ENCODE measurements around the gene NFE2L1. TPM values are rescaled to one million over a fixed set of nuclear protein-coding genes. Genes with fewer than 3 reads are reported as not detected.

NFE2L1 gene
- total and polyA plus RNA-seq, 9 of the 15 experiments (the other 6 are each of a cell fraction or from before 2014, with no cell fraction given) = 2.0 to 68.6 (median 39.7) TPM

DNA sequence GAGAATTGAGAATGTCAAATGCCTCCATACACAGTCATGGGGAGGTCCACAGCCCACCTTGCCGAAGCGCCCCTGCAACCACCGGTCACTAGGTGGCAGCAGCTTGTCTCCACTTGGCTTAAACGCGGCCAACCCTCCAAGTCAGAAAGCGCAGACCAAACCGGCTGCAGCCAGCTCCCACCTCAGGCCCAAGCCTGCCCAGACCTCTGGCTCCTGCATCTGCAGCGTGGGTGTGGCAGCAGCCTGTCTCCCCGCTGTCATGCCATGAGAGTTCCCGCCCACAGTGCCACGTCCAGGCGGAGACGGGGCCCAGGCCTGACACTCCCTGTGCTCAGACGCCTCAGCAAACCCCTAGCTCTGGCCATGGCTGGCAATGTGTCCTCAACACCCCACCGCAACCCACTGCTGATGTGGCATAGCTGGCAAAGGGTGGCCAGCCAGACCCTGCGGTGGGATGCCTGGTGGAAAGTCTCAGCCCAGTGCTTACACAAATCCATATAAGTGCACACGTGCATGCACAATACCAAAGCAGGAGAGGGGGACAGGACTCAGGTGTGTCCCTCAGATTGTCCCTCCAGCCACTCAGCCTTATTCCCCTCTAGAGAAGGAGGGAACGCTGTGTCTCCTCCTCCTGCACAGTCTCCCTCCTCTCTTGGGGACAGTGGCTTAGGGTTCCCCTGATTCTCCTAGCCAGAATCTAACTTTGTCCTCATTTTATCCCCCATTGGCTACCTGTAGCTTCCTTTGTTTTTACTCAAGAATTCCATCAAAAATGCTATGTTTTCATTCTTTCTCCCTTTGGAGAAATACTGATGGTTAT, 21.4 kb upstream of the NFE2L1 start (continued):
- TF ChIP-seq ZNF121 (CRISPR knock-in tag; conservative IDR thresholded peaks at IDR 0.05) (no peak), ZNF274 (IDR thresholded peaks at IDR 0.05; ENCODE audit: borderline replicate concordance, low read depth, low read length) (no peak), HMGN3 (IDR thresholded peaks at IDR 0.05; ENCODE audit: borderline replicate concordance, extremely low read depth, insufficient read length, low read depth, low read length) (peak; percentile 76), JUN (IDR thresholded peaks at IDR 0.05; ENCODE audit: borderline replicate concordance, low read depth, low read length) (no peak), JUN (CRISPR knock-in tag; IDR thresholded peaks at IDR 0.05; ENCODE audit: borderline replicate concordance) (no peak), ZNF696 (CRISPR knock-in tag; conservative IDR thresholded peaks at IDR 0.05) (no peak), TEAD2 (tag; IDR thresholded peaks at IDR 0.05) (no peak), CREM (IDR thresholded peaks at IDR 0.05; ENCODE audit: low read depth) (peak; percentile 59), BCOR (IDR thresholded peaks at IDR 0.05) (peak; percentile 61; the same call in 1 of the 2 replicates), YY1 (IDR thresholded peaks at IDR 0.05; ENCODE audit: borderline replicate concordance in 1 of 3, control insufficient read depth in 1 of 3, extremely low read depth in 1 of 3, insufficient read depth in 3 of 3, insufficient read length in 1 of 3, insufficient replicate concordance in 2 of 3, low read depth in 1 of 3, low read length in 2 of 3) (peak in 2 of 3 experiments; percentile 37 to 52), CUX1 (CRISPR knock-in tag; IDR thresholded peaks at IDR 0.05) (no peak), RBM25 (IDR thresholded peaks at IDR 0.05; ENCODE audit: low read depth, low read length, severe bottlenecking) (no peak), KDM1A (IDR thresholded peaks at IDR 0.05) (0 out of 4 replicates have a peak, but pooled peaks of 1 of the 2 experiments have one; percentile 49), TBP (optimal IDR thresholded peaks at IDR 0.05; ENCODE audit: low read depth, low read length) (no peak), NFRKB (IDR thresholded peaks at IDR 0.05; ENCODE audit: low read depth) (no peak), MAX (CRISPR knock-in tag; IDR thresholded peaks at IDR 0.05) (no peak; the same call in 1 of the 2 replicates), RBFOX2 (IDR thresholded peaks at IDR 0.05; ENCODE audit: low read depth, low read length) (peak; percentile 23; the same call in 1 of the 2 replicates)
- TF ChIP-seq, protein P1, sequence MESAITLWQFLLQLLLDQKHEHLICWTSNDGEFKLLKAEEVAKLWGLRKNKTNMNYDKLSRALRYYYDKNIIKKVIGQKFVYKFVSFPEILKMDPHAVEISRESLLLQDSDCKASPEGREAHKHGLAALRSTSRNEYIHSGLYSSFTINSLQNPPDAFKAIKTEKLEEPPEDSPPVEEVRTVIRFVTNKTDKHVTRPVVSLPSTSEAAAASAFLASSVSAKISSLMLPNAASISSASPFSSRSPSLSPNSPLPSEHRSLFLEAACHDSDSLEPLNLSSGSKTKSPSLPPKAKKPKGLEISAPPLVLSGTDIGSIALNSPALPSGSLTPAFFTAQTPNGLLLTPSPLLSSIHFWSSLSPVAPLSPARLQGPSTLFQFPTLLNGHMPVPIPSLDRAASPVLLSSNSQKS (CRISPR knock-in tag; IDR thresholded peaks at IDR 0.05) = no peak
- TF ChIP-seq, protein P2, sequence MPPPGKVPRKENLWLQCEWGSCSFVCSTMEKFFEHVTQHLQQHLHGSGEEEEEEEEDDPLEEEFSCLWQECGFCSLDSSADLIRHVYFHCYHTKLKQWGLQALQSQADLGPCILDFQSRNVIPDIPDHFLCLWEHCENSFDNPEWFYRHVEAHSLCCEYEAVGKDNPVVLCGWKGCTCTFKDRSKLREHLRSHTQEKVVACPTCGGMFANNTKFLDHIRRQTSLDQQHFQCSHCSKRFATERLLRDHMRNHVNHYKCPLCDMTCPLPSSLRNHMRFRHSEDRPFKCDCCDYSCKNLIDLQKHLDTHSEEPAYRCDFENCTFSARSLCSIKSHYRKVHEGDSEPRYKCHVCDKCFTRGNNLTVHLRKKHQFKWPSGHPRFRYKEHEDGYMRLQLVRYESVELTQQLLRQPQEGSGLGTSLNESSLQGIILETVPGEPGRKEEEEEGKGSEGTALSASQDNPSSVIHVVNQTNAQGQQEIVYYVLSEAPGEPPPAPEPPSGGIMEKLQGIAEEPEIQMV (tag; conservative IDR thresholded peaks at IDR 0.05; ENCODE audit: low read depth) = no peak
